DOHH2 (cell line): ENCODE results near the gene DIRAS2.

Experiments used
- H3F3A ChIP-seq: fragments of 200-600 bp; sonication (generic), shearing (Covaris generic); 2 replicates; pipeline ENCODE4 v1.6.0; 2016; ENCODE audit warnings: antibody characterized with exemption, mild to moderate bottlenecking; ENCODE audit not compliant: control insufficient read depth, insufficient read depth
- H3K27ac ChIP-seq: fragments of 200-600 bp; sonication (generic); 2 replicates; pipeline ENCODE4 v1.5.1; 2014; ENCODE audit warnings: low read depth, mild to moderate bottlenecking, low read length, moderate library complexity
- H3K27me3 ChIP-seq: fragments of 200-600 bp; sonication (generic); 2 replicates; pipeline ENCODE4 v1.6.1; 2014; ENCODE audit warnings: mild to moderate bottlenecking, low read length, mixed read lengths; ENCODE audit not compliant: control insufficient read depth
- H3K36me3 ChIP-seq: fragments of 200-600 bp; sonication (generic); 2 replicates; pipeline ENCODE4 v1.6.1; 2014; ENCODE audit warnings: mild to moderate bottlenecking, low read length, moderate library complexity, mixed read lengths; ENCODE audit not compliant: control insufficient read depth
- H3K4me1 ChIP-seq: fragments of 200-600 bp; sonication (generic); 2 replicates; pipeline ENCODE4 v1.6.1; 2014; ENCODE audit warnings: mild to moderate bottlenecking, low read length, mixed read lengths; ENCODE audit not compliant: control insufficient read depth
- H3K4me2 ChIP-seq: fragments of 200-600 bp; sonication (generic); 2 replicates; pipeline ENCODE4 v1.6.0; 2014; ENCODE audit warnings: mild to moderate bottlenecking, low read length, moderate library complexity
- H3K4me3 ChIP-seq: fragments of 200-600 bp; sonication (generic); 2 replicates; pipeline ENCODE4 v1.5.1; 2014; ENCODE audit warnings: mild to moderate bottlenecking, low read length, mixed read lengths
- H3K79me2 ChIP-seq: fragments of 200-600 bp; sonication (generic); 2 replicates; pipeline ENCODE4 v1.6.1; 2014; ENCODE audit warnings: mild to moderate bottlenecking, low read length, mixed read lengths; ENCODE audit not compliant: control insufficient read depth
- H3K9me2 ChIP-seq: fragments of 200-600 bp; sonication (generic); replicated peaks from 2 replicates; pipeline ENCODE4 v1.6.1; 2014; ENCODE audit warnings: mild to moderate bottlenecking, low read length, mixed read lengths; ENCODE audit not compliant: control insufficient read depth
- H3K9me3 ChIP-seq: fragments of 200-600 bp; sonication (generic); 2 replicates; pipeline ENCODE4 v1.6.1; 2014; ENCODE audit warnings: antibody characterized with exemption, low read length, mixed read lengths; ENCODE audit not compliant: control insufficient read depth, insufficient read depth
- H4K20me1 ChIP-seq: fragments of 200-600 bp; sonication (generic); 2 replicates; pipeline ENCODE4 v1.6.0; 2014; ENCODE audit warnings: low read depth, mild to moderate bottlenecking, antibody characterized with exemption, low read length, moderate library complexity; ENCODE audit not compliant: control insufficient read depth, insufficient read depth
- EZH2phosphoT487 ChIP-seq: fragments of 200-600 bp; sonication (generic); IDR thresholded peaks from 2 replicates; pipeline ENCODE4 v1.6.1; 2017; ENCODE audit warnings: borderline replicate concordance, mild to moderate bottlenecking, antibody characterized with exemption, low read length, moderate library complexity, mixed read lengths
- TF ChIP-seq, protein P1 (sequence below): fragments of 200-600 bp; sonication (generic); IDR thresholded peaks from one replicate; pipeline ENCODE4 v1.5.1; 2014; ENCODE audit warnings: antibody characterized with exemption, mild to moderate bottlenecking, low read depth, low read length; ENCODE audit not compliant: poor library complexity, severe bottlenecking

DIRAS2 gene

DNA sequence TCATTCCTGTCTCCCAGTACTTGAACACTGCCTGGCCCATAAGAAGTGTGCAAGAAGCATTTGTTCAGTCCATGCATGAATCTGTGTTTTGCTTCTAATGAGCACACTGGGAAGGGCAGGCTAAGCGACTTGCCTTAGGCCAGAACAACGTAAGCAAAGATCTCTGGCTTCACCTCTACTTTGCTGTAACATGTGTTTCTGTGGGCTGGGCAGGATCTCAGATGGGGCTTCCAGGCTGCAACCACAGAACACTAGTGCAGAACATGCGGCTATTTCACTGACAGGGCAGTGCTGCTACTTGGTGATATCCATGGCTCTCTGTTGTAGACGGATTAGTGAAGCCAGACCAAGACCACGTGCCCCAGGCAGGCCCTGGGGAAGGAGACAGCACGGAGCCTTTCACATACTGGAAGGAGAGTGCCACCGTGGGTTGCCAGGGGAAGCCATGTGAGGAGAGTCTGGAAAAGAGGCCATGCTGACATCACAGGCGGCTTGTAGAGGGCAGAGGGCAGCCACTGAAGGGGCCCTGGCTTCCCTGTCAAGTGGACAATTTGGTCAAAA is 9.9 kb downstream of the DIRAS2 start:
- Histone ChIP-seq H4K20me1 (no peaks in the 10 kb centered on the region), H3K36me3 (no peaks in the 10 kb centered on the region), H3K4me3 (no peak overlapping the region), H3K4me2 (no peak overlapping the region), H3K79me2 (no peaks in the 10 kb centered on the region), H3K27ac (no peak overlapping the region), H3F3A (no peaks in the 10 kb centered on the region), H3K9me2 (no peaks in the 10 kb centered on the region), H3K27me3 (peaks cover 10% of the 10 kb centered on the region), H3K9me3 (no peaks in the 10 kb centered on the region), H3K4me1 (no peaks in the 10 kb centered on the region)
- TF ChIP-seq EZH2phosphoT487: no peak
- TF ChIP-seq, protein P1, sequence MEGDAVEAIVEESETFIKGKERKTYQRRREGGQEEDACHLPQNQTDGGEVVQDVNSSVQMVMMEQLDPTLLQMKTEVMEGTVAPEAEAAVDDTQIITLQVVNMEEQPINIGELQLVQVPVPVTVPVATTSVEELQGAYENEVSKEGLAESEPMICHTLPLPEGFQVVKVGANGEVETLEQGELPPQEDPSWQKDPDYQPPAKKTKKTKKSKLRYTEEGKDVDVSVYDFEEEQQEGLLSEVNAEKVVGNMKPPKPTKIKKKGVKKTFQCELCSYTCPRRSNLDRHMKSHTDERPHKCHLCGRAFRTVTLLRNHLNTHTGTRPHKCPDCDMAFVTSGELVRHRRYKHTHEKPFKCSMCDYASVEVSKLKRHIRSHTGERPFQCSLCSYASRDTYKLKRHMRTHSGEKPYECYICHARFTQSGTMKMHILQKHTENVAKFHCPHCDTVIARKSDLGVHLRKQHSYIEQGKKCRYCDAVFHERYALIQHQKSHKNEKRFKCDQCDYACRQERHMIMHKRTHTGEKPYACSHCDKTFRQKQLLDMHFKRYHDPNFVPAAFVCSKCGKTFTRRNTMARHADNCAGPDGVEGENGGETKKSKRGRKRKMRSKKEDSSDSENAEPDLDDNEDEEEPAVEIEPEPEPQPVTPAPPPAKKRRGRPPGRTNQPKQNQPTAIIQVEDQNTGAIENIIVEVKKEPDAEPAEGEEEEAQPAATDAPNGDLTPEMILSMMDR: no peak

DNA sequence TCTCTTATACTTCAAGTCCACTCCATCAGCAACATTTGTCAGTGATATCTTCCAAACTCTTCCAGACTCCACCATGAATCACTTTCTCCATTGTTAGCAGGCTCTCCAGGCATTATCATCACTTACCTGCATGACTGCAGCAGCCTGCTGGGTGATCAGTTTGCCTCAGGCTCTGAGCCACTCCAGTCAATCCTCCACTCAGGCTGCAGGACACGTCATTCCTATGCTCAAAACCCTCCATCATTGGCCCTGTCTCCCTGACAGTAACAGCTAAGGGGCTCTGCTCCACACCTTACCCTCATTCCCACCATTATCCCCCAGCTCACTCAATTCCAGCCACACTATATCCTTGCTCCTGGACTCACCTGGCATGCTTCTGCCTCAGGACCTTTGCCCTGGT is 10.7 kb downstream of the DIRAS2 start:
- no peaks in the 10 kb centered on the region for H4K20me1 ChIP-seq
- no peak overlapping the region for H3K4me3 ChIP-seq
- H3K4me2 ChIP-seq: no peak overlapping the region
- H3K27me3 ChIP-seq: peaks cover 10% of the 10 kb centered on the region
- no peaks in the 10 kb centered on the region for H3K9me3 ChIP-seq
- no peaks in the 10 kb centered on the region for H3K79me2 ChIP-seq
- H3K4me1 ChIP-seq: no peaks in the 10 kb centered on the region
- no peak overlapping the region for H3K27ac ChIP-seq
- H3K9me2 ChIP-seq: no peaks in the 10 kb centered on the region
- TF ChIP-seq, protein P1: no peak
- TF ChIP-seq EZH2phosphoT487: no peak
- no peaks in the 10 kb centered on the region for H3K36me3 ChIP-seq
- H3F3A ChIP-seq: no peaks in the 10 kb centered on the region

DNA sequence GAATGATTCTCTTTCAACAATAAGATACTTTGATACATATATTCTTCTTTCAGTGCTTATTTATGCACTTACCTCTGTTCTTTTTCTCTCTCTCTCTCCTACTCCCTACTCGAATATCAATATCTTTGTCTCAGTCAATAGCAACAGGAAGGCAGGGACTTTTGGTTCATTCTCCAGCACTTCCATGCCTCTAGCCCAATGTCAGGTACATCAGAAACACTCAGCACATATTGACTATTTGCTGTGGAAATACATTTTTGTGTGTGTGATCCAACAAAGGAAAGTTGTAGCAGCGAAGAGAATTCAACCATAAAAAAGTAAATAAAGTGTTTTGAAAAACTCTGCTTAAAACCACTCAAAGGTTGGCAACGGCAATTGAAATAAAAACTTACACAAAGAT is 12.6 kb downstream of the DIRAS2 start:
- no peaks in the 10 kb centered on the region for H3K9me3 ChIP-seq

More for the DNA sequence above, 12.6 kb downstream of the DIRAS2 start:
- TF ChIP-seq, protein P1: no peak
- no peak for TF ChIP-seq EZH2phosphoT487
- H3K27ac ChIP-seq: no peak overlapping the region
- no peaks in the 10 kb centered on the region for H3K4me1 ChIP-seq
- peaks cover 10% of the 10 kb centered on the region for H3K27me3 ChIP-seq
- H3F3A ChIP-seq: no peaks in the 10 kb centered on the region
- no peak overlapping the region for H3K4me3 ChIP-seq
- H3K9me2 ChIP-seq: no peaks in the 10 kb centered on the region
- H3K79me2 ChIP-seq: no peaks in the 10 kb centered on the region
- no peak overlapping the region for H3K4me2 ChIP-seq
- H3K36me3 ChIP-seq: no peaks in the 10 kb centered on the region
- no peaks in the 10 kb centered on the region for H4K20me1 ChIP-seq
